Gastroesophageal sphincter (tissue), 4 donors: ENCODE measurements around the gene C1QTNF12. TPM values are rescaled to one million over a fixed set of nuclear protein-coding genes. Genes with fewer than 3 reads are reported as not detected.

ENCODE experiments used
- ATAC-seq: fragments of 150-250 bp; one replicate; pipeline ENCODE4 v1.9.1; 2016; ENCODE audit warnings: mild to moderate bottlenecking, moderate library complexity
- H3K27ac ChIP-seq, 4 donors: fragments of 200-600 bp; sonication (generic) in 3 of 4; 1 replicate in 3 of 4; 2 replicates in 1 of 4; pipeline ENCODE4 v1.5.1; 2016 to 2019
- H3K27me3 ChIP-seq: fragments of 200-600 bp; sonication (generic); one replicate; pipeline ENCODE4 v1.5.1; 2019
- H3K36me3 ChIP-seq, 2 donors: fragments of 200-600 bp; sonication (generic); one replicate each; pipeline ENCODE4 v1.5.1; 2019; ENCODE audit warnings: control low read depth in 1 of 2
- H3K4me1 ChIP-seq, 3 donors: fragments of 200-600 bp; sonication (generic); 1 replicate in 2 of 3; 2 replicates in 1 of 3; pipeline ENCODE4 v1.5.1; 2016 to 2019; ENCODE audit warnings: control low read depth in 2 of 3
- H3K4me3 ChIP-seq, 2 donors: fragments of 200-600 bp; sonication (generic); one replicate each; pipeline ENCODE4 v1.5.1; 2019; ENCODE audit warnings: mild to moderate bottlenecking in 1 of 2, moderate library complexity in 1 of 2
- H3K9me3 ChIP-seq, 3 donors: fragments of 200-600 bp; sonication (generic); one replicate each; pipeline ENCODE4 v1.5.1; 2017 to 2019; ENCODE audit warnings: control low read depth in 2 of 3
- CTCF ChIP-seq, 4 experiments: fragments of 200-600 bp in 2 of 4; fragments of 450-650 bp in 2 of 4; sonication (generic) in 1 of 4; IDR thresholded peaks; one replicate each; pipeline ENCODE4 v1.5.1; 2017 to 2019; ENCODE audit warnings: antibody characterized with exemption in 4 of 4, mild to moderate bottlenecking in 2 of 4, moderate library complexity in 2 of 4
- EP300 ChIP-seq: sonication (generic); formaldehyde crosslinking; IDR thresholded peaks from one replicate; pipeline ENCODE4 v1.6.1; 2017; ENCODE audit warnings: antibody characterized with exemption, mild to moderate bottlenecking
- POLR2A ChIP-seq, 2 donors: fragments of 450-650 bp; IDR thresholded peaks; one replicate each; pipeline ENCODE4 v1.6.1; 2017; ENCODE audit warnings: antibody characterized with exemption in 2 of 2, mild to moderate bottlenecking in 2 of 2, moderate library complexity in 1 of 2
- POLR2AphosphoS5 ChIP-seq: sonication (generic); formaldehyde crosslinking; IDR thresholded peaks from one replicate; pipeline ENCODE4 v1.6.1; 2017; ENCODE audit warnings: antibody characterized with exemption
- WGBS, 2 donors: methylation state at CpG; one replicate each; pipeline ENCODE4 v1.1.5; 2018; ENCODE audit warnings: low coverage in 1 of 2; 5-methylcytosine and 5-hydroxymethylcytosine counted together
- total RNA-seq, 4 donors: library from RNA; depleted of rRNA; stranded (reverse); fragments of >200 nt; gene quantifications; one replicate each; pipeline ENCODE4 v1.1.0, GENCODE V29; 2016

The C1QTNF12 gene
- total RNA-seq, 4 donors from 2014 or later = 0.96 to 2.8 (median 1.7) TPM

- Histone ChIP-seq H3K36me3 (peaks cover 0 to 4% of the 10 kb centered on the region in 2 donors), H3K27ac (peak overlapping the region; percentile 21 to 89 (median 86)), H3K9me3 (no peaks in the 10 kb centered on the region), H3K27me3 (no peaks in the 10 kb centered on the region), H3K4me1 (peaks cover 6 to 50% (median 35%) of the 10 kb centered on the region in 3 donors), H3K4me3 (peak overlapping the region; percentile 90 to 99)
- no peak for ATAC-seq
- WGBS, 2 donors = 25% methylated on average over 7 of the region's 31 CpGs; no CpG with 5 or more reads in 1 of the 2 donors
- TF ChIP-seq CTCF (IDR thresholded peaks at IDR 0.05) (no peak), POLR2A (IDR thresholded peaks at IDR 0.05) (no peak), POLR2AphosphoS5 (no peak), EP300 (no peak)
Observed at GRCh38 chr1:1274299-1274930, 27.9 kb upstream of the C1QTNF12 start.

GRCh38 chr1:1273512-1274298 lies 27.2 kb upstream of the C1QTNF12 start, which contains the start of gene UBE2J2:
UBE2J2 (minus strand) TSS chr1:1273854; CDS start chr1:1267992, 5,862 bp downstream.
- Histone ChIP-seq H3K4me3 (peak within 1 kb of the TSS; percentile 90 to 99), H3K27me3 (no peaks in the 10 kb centered on the region), H3K4me1 (peaks cover 6 to 56% (median 35%) of the 10 kb centered on the region in 3 donors), H3K36me3 (peaks cover 0 to 4% of the 10 kb centered on the region in 2 donors), H3K9me3 (no peaks in the 10 kb centered on the region), H3K27ac (peak within 1 kb of the TSS; percentile 21 to 89 (median 86))
- TF ChIP-seq POLR2A (IDR thresholded peaks at IDR 0.05) (peak; percentile 48 to 60), EP300 (no peak), POLR2AphosphoS5 (peak; percentile 58), CTCF (IDR thresholded peaks at IDR 0.05) (peak in 1 of 4 experiments; percentile 39)
- WGBS, 2 donors = no CpG with 5 or more reads among the region's 105 CpGs
- peak; percentile 99 for ATAC-seq

GRCh38 chr1:1273209-1273511 lies 26.6 kb upstream of the C1QTNF12 start:
- H3K27me3 ChIP-seq = no peaks in the 10 kb centered on the region
- peak overlapping the region; percentile 90 to 99 for H3K4me3 ChIP-seq
- peaks cover 6 to 62% (median 35%) of the 10 kb centered on the region in 3 donors for H3K4me1 ChIP-seq
- peaks cover 0 to 10% of the 10 kb centered on the region in 2 donors for H3K36me3 ChIP-seq
- no peak for ATAC-seq
- H3K9me3 ChIP-seq = no peaks in the 10 kb centered on the region
- WGBS, 2 donors = no CpG with 5 or more reads among the region's 31 CpGs
- H3K27ac ChIP-seq = peak overlapping the region; percentile 18 to 89 (median 86)
- TF ChIP-seq CTCF (IDR thresholded peaks at IDR 0.05) (no peak), POLR2A (IDR thresholded peaks at IDR 0.05) (no peak)

GRCh38 chr1:1272341-1273208 lies 26.1 kb upstream of the C1QTNF12 start:
- peaks cover 0 to 16% of the 10 kb centered on the region in 2 donors for H3K36me3 ChIP-seq
- peak overlapping the region; percentile 90 to 99 for H3K4me3 ChIP-seq
- 46 to 60% methylated on average over 3 of the region's 43 CpGs for WGBS, 2 donors
- no peak for ATAC-seq
- H3K27me3 ChIP-seq = no peaks in the 10 kb centered on the region
- TF ChIP-seq EP300 (no peak), CTCF (IDR thresholded peaks at IDR 0.05) (no peak), POLR2AphosphoS5 (no peak), POLR2A (IDR thresholded peaks at IDR 0.05) (no peak)
- H3K4me1 ChIP-seq = peaks cover 6 to 67% (median 35%) of the 10 kb centered on the region in 3 donors
- no peaks in the 10 kb centered on the region for H3K9me3 ChIP-seq
- H3K27ac ChIP-seq = peak overlapping the region in 2 of 4 donors; percentile 86 to 89
